UCSD-AML1 (cell line): ENCODE measurements around the gene SPG7.

Experiments
- DNase-seq: peaks from one replicate; lab custom pipeline; 2025; ENCODE audit not compliant: unreplicated experiment; lab: John Stamatoyannopoulos, UW

Gene SPG7

DNA sequence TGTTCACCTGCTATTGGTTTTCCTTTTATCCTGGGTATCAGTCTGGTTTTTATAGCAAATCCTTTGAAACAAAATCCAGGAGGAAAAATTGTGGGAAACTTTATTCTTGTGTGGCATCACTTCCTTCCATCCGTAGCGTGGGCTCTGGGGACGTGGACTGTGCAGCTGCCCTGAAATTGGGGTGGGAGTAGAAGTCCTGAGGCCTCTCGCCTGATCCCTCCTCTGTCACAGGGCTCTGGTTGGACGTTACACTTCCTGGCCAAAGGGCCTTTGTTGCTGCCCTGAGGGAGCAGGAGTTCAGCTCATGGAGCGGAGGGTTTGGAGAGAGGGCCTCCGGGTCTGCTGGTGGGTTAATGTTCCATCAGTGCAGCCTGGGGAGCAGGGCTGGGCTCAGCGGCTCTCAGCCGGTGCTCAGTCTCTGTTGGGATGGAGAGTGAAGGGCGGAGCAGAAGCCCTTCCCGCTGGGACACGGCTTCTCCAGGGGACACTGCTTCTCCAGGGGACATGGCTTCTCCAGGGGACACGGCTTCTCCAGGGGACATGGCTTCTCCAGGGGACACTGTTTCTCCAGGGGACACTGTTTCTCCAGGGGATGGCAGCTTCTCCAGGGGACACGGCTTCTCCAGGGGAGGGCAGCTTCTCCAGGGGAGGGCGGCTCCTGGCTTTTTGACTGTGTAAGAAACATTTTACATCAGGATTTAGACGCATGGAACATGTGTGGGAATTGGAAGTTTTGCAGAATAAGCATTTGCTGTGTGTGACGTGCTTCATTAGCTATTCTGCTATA is 37.0 kb downstream of the SPG7 start:
- no peak for DNase-seq

DNA sequence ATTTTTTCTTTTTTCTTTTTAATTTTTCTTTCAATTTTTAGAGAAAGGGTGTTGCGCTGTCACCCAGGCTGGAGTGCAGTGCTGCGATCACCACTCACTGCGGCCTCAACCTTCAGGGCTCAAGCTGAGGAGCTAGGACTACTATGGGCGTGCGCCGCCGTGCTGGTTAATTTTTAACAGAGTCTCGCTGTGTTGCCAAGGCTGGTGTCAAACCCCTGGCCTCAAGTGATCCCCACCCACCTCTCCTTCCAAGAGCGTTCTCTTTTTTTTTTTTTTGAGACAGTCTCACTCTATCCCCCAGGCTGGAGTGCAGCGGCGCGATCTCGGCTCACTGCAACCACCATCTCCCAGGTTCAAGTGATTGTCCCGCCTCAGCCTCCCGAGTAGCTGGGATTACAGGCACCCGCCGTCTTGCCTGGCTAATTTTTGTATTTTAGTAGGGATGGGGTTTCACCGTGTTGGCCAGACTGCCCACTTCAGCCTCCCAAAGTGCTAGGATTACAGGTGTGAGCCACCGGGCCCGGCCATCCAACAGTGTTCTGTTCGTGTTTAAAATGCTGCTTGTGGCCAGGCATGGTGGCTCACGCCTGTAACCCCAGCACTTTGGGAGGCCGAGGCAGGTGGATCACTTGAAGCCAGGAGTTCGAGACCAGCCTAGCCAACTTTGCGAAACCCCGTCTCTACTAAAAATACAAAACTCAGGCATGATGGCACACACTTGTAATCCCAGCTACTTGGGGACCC is 37.8 kb downstream of the SPG7 start:
- DNase-seq = no peak

GRCh38 chr16:89546781-89547180 is 38.6 kb downstream of the SPG7 start:
- no peak for DNase-seq

- no peak for DNase-seq
These were observed 39.1 kb downstream of the SPG7 start for GRCh38 chr16:89547291-89547690.

GRCh38 chr16:89547860-89548259 is 39.7 kb downstream of the SPG7 start:
- DNase-seq = no peak

DNA sequence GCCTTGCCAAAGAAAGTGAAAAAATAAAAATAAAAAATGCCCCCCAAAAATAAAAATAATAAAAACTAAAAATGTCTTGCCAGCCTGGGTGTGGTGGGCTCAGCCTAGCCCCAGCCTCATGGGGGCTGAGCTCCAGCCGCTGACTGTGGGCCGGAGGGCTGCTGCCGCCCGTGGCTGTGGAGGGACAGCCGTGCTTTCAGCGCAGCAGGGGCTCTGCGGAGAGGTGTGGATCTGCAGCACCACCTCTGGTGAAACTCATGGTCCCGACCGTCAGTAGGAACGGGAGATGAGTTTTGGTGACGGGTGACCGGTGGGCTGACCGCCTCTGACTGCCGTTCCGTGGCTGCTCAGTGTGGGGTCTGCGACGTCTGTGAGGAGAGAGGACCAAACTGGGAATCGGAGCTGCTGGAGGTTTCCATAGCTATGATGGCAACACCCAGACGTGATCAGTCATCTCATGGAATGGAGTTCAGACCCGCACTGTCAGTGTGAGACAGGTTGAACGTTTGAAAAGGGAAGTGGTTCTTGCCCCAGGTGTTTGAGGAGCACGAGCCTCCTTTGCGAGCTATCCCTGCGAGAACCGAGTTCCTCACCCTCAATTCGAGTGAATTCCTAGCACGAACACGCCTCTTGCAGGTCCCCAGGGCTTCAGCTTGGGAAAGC is 40.3 kb downstream of the SPG7 start:
- no peak for DNase-seq

- no peak for DNase-seq
These were observed 41.0 kb downstream of the SPG7 start for GRCh38 chr16:89549007-89549700.

DNA sequence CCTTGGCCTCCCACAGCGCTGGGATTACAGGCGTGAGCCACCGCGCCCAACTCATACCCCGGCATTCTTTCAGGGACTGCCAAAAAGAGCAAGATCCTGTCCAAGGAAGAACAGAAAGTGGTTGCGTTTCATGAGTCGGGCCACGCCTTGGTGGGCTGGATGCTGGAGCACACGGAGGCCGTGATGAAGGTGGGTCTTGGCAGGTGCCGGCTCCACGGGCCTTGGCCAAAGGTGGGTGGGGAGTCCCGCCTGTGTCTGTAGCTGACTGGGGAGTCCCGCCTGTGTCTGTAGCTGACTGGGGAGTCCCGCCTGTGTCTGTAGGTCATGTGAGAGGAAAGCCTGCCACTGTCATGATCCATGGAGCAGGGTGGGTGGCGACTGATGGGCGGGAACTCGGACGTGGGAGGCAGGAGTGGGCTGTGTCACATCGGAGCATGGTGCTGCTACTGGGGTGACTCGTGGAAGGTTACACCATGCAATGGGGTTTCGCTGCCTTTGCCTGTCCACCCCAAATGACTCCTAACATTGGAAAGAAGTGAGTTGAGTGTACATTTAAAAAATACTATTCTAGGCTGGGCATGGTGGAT is 42.3 kb downstream of the SPG7 start:
- no peak for DNase-seq

- DNase-seq = no peak
These were observed 44.1 kb downstream of the SPG7 start for GRCh38 chr16:89552329-89552728.

- no peak for DNase-seq
These were observed 44.7 kb downstream of the SPG7 start for GRCh38 chr16:89552913-89553312.

- DNase-seq = no peak
These were observed 45.5 kb downstream of the SPG7 start for GRCh38 chr16:89553733-89554132.

DNA sequence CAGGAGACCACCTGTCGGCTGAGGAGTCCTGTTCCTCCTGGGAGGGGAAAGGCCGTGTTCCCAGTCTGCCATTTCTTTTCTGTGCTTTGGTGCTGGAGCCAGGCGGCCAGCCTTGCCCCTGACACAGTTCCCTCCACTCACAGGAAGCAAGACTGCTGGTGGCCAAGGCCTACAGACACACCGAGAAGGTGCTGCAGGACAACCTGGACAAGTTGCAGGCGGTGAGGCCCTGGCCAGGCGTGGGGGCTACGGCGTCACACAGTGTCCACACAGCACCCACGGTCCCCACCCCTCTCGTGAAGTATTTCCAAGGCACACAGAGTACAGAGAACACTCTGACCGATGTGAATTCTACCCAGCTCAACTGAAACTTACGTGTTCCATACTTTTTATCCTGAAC is 46.1 kb downstream of the SPG7 start:
- no peak for DNase-seq

GRCh38 chr16:89555265-89555664 is 47.1 kb downstream of the SPG7 start:
- no peak for DNase-seq

DNA sequence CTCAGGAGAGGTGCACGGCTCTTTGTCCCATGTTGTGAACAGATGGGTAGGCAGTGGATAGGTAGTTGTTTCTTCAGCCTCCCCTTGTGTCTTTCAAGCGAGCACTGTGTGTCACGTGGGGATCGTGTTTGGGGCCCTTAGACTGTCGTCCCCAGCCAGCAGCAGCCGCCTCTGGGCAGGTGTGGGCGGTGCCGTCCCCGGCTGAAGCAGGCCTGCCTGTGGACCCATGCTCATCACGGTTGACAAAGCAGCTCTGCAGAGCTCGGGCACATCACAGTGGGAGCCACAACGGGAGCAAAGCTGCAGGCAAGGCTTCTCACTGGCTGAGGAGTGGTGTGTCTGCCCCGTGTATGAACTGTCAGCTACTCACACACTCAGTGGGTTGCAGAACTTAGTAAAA is 47.6 kb downstream of the SPG7 start:
- DNase-seq = no peak

DNA sequence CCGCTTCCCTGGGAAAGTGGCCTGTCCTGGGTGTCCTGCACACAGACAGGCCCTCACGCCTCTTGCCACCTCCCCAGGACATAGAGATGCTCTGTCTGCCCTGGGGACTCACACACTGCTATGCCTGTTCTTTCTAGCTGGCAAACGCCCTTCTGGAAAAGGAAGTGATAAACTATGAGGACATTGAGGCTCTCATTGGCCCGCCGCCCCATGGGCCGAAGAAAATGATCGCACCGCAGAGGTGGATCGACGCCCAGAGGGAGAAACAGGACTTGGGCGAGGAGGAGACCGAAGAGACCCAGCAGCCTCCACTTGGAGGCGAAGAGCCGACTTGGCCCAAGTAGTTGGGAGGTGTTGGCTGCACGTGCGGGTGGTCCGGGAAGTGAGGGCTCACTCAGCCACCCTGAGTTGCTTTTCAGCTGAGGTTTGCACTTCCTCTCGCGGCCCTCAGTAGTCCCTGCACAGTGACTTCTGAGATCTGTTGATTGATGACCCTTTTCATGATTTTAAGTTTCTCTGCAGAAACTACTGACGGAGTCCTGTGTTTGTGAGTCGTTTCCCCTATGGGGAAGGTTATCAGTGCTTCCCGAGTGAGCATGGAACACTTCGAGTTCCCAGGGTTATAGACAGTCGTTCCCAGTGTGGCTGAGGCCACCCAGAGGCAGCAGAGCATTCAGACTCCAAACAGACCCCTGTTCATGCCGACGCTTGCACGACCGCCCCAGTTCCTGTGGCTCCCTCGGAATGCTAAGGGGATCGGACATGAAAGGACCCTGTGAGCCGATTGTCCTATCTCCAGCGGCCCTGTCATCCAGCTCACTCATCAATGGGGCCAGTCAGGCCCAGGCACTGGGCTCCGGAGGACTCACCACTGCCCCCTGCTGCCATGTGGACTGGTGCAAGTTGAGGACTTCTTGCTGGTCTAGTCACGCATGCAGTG is 48.8 kb downstream of the SPG7 start:
- peak; percentile 74 for DNase-seq

DNA sequence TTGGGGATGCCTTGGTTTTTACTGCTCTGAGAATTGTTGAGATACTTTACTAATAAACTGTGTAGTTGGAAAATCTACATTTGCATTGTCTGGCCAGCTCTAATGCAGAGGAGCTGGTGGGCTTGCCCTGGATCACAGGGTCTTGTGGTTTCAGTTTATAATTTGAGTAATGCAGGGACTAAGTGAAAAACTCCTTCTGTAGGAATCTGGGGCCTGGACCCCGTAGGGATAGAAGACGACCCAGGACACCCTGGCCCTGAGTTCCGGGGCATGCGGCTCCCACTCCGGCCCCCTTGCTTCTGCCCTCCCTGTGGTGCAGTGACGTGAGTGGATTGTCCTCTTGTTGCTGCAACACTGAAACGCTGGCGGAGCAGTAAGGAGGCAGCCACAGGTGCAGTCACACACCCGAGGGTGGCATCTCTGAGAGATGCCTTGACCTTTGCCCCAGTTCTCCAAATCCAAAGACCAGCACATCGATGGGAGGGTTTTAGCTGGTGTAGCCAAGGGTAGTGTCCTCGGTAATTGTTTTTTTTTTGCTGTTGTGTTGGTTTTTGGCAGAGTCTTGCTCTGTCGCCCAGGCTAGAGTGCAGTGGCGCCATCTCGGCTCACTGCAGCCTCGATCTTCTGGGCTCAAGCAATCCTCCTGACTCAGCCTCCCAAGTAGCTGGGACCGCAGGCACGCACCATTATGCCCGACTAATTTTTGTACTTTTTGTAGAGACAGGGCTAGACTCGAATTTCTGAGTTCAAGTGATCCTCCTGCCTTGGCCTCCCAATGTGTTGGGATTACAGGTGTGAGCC is 49.7 kb downstream of the SPG7 start:
- DNase-seq = no peak

DNA sequence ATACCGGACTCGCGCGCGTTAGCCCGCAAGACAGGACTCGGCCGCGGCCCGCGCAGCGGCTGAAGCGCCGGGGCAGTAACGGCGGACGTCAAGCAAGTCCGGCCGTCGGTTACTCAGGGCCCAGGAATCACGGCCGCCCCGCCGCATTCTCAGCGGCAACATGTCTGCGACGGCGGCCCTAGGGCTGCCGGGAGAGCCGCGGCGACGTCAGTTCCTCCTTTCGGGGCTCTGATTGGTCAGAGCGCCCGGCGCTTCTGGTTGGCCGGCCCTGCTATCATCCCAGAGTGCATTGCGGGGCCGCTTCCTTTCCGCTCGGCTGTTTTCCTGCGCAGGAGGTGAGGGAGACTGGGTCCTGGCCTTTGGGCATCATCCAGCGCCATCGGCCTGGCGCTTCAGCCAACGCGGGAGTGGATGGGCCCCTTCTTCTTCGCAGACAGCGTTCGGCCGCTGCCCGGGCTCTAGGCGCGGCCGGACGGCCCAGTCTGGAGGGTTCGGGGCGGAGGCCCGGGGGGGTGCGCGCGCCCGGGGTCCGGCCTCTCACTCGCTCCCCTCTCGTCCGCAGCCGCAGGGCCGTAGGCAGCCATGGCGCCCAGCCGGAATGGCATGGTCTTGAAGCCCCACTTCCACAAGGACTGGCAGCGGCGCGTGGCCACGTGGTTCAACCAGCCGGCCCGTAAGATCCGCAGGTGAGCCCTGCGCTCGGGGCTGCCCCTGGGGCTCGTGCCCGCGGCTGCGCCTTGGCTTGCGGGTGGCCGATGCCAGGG is 52.4 kb downstream of the SPG7 start, which contains the start of gene RPL13:
TSS of gene RPL13 (plus strand) at position 305 of the 764 bp plus-strand sequence. CDS start at position 583, 278 bp downstream.
- peak; percentile 93 for DNase-seq
